ENCODE data around the gene TADA2B. TPM values are rescaled to one million over a fixed set of nuclear protein-coding genes. Genes with fewer than 3 reads are reported as not detected.

The TADA2B gene
- total and polyA plus RNA-seq, 10 of the 15 experiments (the other 5 are each of a cell fraction or from before 2014, with no cell fraction given): 0.66 to 12.0 (median 5.6) TPM

DNA sequence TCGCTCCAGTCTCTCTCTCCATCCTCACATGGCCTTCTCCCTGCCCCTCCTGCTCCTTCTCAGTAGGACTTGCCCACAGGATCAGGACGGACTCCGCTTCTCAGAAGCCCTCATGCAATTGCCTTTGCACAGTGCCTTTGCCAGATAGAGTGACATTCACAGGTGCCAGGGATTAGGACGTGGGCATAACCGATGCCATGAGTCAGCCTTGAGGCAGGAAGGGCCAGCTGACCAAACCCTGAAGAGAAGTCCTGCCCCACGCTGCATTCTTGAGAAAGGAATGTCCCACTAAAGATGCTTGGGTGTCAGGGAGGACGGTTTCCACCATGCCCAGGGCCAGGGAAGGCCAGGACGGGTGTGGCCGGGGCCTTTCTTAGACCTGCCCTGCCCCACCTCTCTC, 31.3 kb downstream of the TADA2B start:
- RAD21 ChIA-PET (ENCODE audit: unreplicated experiment): no interaction called here
- no peaks in the 10 kb centered on the region for H3K9me3 ChIP-seq (replicated peaks; ENCODE audit: control insufficient read depth, insufficient read depth, low read length)

More for the DNA sequence above, 31.3 kb downstream of the TADA2B start:
- WGBS (ENCODE audit: insufficient coverage, insufficient replicate concordance, low lambda C conversion rate, missing lambda C conversion rate): 57% methylated on average over 9 of the region's 9 CpGs
- ChIA-PET SMC1A (ENCODE audit: uncharacterized antibody, unreplicated experiment) (no interaction called here), CTCF (no interaction called here), POLR2A (no interaction called here)
- H2AFZ ChIP-seq (ENCODE audit: control insufficient read depth, low read depth, low read length): no peak overlapping the region
- intact Hi-C loops (cut with micrococcal nuclease; ENCODE audit: unreplicated experiment) (loop anchor here (5.0 kb wide), 2 partner anchors 87 to 182 kb away; no protein-coding TSS in a partner anchor), in situ Hi-C loops (cut with MboI) (loop anchor here (5.0 kb wide), 2 partner anchors 167 to 352 kb away; partner anchors contain the start of gene TBC1D14)
- H3K9ac ChIP-seq (ENCODE audit: control insufficient read depth, insufficient read depth, low read length): no peak overlapping the region
- ATAC-seq (no peak), DNase-seq (ENCODE audit: low read depth, low spot score) (no peak), FAIRE-seq (no peak)
- H3K4me1 ChIP-seq (ENCODE audit: control insufficient read depth, insufficient read depth, low read length): peaks cover 3% of the 10 kb centered on the region; the same call in 1 of the 2 replicates
- no peaks in the 10 kb centered on the region for H3K36me3 ChIP-seq (ENCODE audit: control insufficient read depth in 2 of 2, insufficient read depth in 2 of 2, low read length in 1 of 2)
- TF ChIP-seq PML (IDR thresholded peaks at IDR 0.05; ENCODE audit: low read length) (no peak), PAX8 (IDR thresholded peaks at IDR 0.05) (no peak), MEF2B (IDR thresholded peaks at IDR 0.05; ENCODE audit: partially characterized antibody, poor library complexity, severe bottlenecking) (no peak), RUNX3 (IDR thresholded peaks at IDR 0.05; ENCODE audit: low read length) (no peak), RAD21 (IDR thresholded peaks at IDR 0.05; ENCODE audit: insufficient read depth, low read depth, low read length) (no peak), ATF7 (IDR thresholded peaks at IDR 0.05; ENCODE audit: low read depth) (no peak), HCFC1 (IDR thresholded peaks at IDR 0.05; ENCODE audit: low read length) (no peak), POU2F2 (IDR thresholded peaks at IDR 0.05; ENCODE audit: borderline replicate concordance, low read depth, low read length) (no peak), NFIC (IDR thresholded peaks at IDR 0.05; ENCODE audit: low read depth, low read length) (no peak), ZNF592 (IDR thresholded peaks at IDR 0.05) (no peak), ZNF217 (IDR thresholded peaks at IDR 0.05) (no peak), JUNB (IDR thresholded peaks at IDR 0.05) (no peak), BHLHE40 (IDR thresholded peaks at IDR 0.05; ENCODE audit: borderline replicate concordance in 1 of 2, low read depth in 2 of 2, low read length in 1 of 2) (no peak), EP300 (IDR thresholded peaks at IDR 0.05; ENCODE audit: borderline replicate concordance in 1 of 2, control insufficient read depth in 1 of 2, low read depth in 2 of 2, low read length in 2 of 2) (no peak), SMARCA5 (IDR thresholded peaks at IDR 0.05) (no peak)
- no peak overlapping the region for H3K27ac ChIP-seq (ENCODE audit: control insufficient read depth, insufficient read depth)
- no peaks in the 10 kb centered on the region; a peak in 1 of 4 replicates for H3K27me3 ChIP-seq (replicated peaks in 1 of 2; ENCODE audit: control insufficient read depth in 2 of 2, insufficient read depth in 2 of 2, low read length in 1 of 2)
- no peak overlapping the region for H3K4me3 ChIP-seq
- H4K20me1 ChIP-seq (ENCODE audit: control insufficient read depth, insufficient read depth): no peaks in the 10 kb centered on the region
- no TSS peak for BruUV-seq (replicated peaks)
- H3K4me2 ChIP-seq (ENCODE audit: control insufficient read depth, insufficient read depth): no peak overlapping the region
- no peaks in the 10 kb centered on the region for H3K79me2 ChIP-seq (ENCODE audit: control insufficient read depth, insufficient read depth, low read length)

Data from GM12878 (cell line).